GM18951 (cell line): ENCODE measurements around the gene BGN.

Experiments
- POLR2A ChIP-seq: IDR thresholded peaks from 4 replicates; pipeline ENCODE4 v1.6.1; 2011; ENCODE audit warnings: mild to moderate bottlenecking; ENCODE audit not compliant: insufficient read length, insufficient read depth; ENCODE audit errors: extremely low read depth
- in situ Hi-C: fragments of 300-500 bp; cut with MboI; formaldehyde crosslinking; loops from one replicate; pipeline ENCODE4 v1.12.0; 2022; ENCODE audit warnings: low sequenced_read_pairs, mixed read lengths, inconsistent platforms; ENCODE audit not compliant: unreplicated experiment

Gene BGN

GRCh38 chrX:153520287-153520917, 25.6 kb downstream of the BGN start:
- in situ Hi-C loops: loop anchor here (25.0 kb wide), 1 partner anchor 583 kb away; no protein-coding TSS in a partner anchor
- TF ChIP-seq POLR2A: no peak

GRCh38 chrX:153521034-153521433, 26.3 kb downstream of the BGN start:
- no peak for TF ChIP-seq POLR2A
- in situ Hi-C loops: loop anchor here (25.0 kb wide), 1 partner anchor 584 kb away; no protein-coding TSS in a partner anchor

- TF ChIP-seq POLR2A: no peak
- in situ Hi-C loops: loop anchor here (25.0 kb wide), 1 partner anchor 585 kb away; no protein-coding TSS in a partner anchor
These were observed 27.5 kb downstream of the BGN start for GRCh38 chrX:153522259-153522658.

GRCh38 chrX:153523269-153523668, 28.5 kb downstream of the BGN start:
- in situ Hi-C loops: loop anchor here (25.0 kb wide), 1 partner anchor 586 kb away; no protein-coding TSS in a partner anchor
- TF ChIP-seq POLR2A: no peak

- in situ Hi-C loops: loop anchor here (25.0 kb wide), 1 partner anchor 587 kb away; no protein-coding TSS in a partner anchor
- no peak for TF ChIP-seq POLR2A
These were observed 29.5 kb downstream of the BGN start for GRCh38 chrX:153524234-153524633.

DNA sequence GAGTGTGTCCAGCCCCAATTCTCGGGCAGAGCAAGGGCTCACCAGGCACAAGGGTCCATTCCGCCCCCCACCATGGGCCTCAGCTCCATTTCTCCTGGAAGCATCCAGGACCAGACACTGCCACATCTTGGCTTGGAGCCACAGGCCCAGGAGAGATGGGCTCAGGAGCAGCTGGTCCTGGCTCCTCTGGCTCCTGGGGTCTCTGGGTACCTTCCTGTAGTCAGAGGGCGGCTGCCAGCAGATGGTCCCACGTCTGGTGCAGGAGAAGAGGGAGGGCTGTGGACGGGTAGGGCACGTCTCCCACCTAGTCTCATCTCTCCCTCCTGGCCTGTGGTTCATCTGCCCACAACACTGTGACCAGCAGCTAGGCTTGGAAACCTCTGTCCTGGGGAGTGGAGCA, 30.7 kb downstream of the BGN start:
- TF ChIP-seq POLR2A: no peak
- in situ Hi-C loops: no loop called here

- in situ Hi-C loops: no loop called here
- no peak for TF ChIP-seq POLR2A
These were observed 31.3 kb downstream of the BGN start for GRCh38 chrX:153526042-153526441.

GRCh38 chrX:153526801-153527200, 32.0 kb downstream of the BGN start:
- no peak for TF ChIP-seq POLR2A
- in situ Hi-C loops: no loop called here

- TF ChIP-seq POLR2A: no peak
- in situ Hi-C loops: no loop called here
These were observed 32.4 kb downstream of the BGN start for GRCh38 chrX:153527208-153527607.

GRCh38 chrX:153530411-153531129, 35.8 kb downstream of the BGN start:
- in situ Hi-C loops: no loop called here
- TF ChIP-seq POLR2A: no peak

DNA sequence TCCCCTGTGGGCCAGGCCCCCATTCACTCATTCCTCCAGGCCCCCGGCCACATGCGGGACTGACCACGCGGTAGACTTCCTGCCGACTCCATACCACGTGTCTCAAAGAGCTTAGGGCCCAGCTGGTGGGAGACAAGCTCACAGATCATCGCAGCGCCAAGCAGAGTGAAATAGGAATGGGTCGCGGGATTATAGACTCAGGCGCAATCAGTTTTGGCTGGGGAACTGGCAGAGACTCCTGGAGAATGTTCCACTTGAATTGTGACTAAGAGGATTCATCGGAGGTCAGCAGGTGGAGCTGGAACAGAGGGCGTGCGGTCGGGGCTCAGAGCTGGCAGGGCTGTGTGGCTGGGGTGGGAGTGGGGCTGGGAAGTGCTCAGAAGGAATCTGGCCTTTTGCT, 38.3 kb downstream of the BGN start:
- TF ChIP-seq POLR2A: no peak
- in situ Hi-C loops: no loop called here

DNA sequence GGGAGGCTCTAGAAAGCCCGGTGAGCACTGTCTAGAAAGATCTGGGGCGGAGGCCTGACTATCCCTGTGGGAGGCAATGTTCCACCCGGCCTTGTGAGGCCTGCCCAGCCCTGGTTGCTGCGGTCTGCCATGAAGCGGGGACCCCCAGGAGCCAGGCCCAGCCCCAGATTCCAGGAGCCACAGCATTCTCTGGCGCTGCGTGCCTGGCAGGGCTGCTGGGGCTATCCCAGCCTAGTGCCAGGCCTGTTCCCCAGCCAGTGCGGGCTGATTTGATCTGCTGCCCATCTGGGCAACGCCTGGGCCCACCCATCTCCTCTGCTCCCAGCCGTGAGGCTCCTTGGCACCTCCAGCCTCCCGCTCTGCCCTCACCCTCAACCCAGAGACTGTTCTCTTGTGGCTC, 42.3 kb downstream of the BGN start:
- no peak for TF ChIP-seq POLR2A
- in situ Hi-C loops: no loop called here

DNA sequence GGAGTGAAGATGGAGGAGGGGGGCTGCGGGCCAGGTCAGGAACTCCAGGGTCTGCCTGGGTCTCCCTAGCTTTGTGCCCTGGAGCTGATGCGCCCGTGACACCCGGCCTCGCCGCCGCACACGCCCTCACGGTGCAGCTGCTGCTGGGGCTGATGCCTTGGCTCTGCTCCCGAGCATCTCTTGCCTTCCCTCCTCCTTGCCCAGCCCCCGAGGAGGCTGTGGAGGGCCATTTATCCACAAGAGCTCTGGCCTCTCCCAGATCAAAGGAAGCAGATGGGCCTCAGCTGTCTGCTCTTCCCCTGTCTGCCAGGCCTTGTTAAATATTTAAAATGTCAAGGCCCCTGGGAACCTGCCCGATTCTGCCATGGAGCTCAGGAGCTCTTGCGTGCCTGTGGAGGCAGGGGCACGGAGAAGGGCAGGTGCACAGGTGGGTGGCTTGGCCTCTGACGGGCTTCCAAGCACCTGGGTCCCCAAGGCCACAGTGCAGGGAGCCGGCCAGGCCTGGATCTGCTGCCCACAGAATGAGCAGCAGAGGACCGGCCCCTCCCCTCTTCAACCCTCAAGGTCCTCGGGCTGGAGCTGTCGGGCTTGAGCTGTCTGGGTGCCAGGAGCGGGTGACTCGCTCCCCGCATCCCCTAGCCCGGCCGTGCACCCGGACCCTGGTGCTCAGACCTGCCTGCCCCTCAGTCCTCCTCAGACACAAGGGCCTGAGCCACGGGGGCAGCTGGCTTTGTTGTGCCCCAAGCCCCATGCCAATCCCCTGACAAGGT, 42.9 kb downstream of the BGN start:
- in situ Hi-C loops: no loop called here
- no peak for TF ChIP-seq POLR2A
